Endodermal cell (in vitro differentiated cells): Measurements from ENCODE around the gene TMEM43. TPM values are rescaled to one million over a fixed set of nuclear protein-coding genes. Genes with fewer than 3 reads are reported as not detected.

Experiments
- DNase-seq: peaks from one replicate; pipeline ENCODE4 v3.0.0-alpha.2; 2017
- H3K27ac ChIP-seq: 2 replicates; pipeline ENCODE4 v1.5.1; 2013; ENCODE audit warnings: mild to moderate bottlenecking, low read depth, low read length, moderate library complexity
- H3K27me3 ChIP-seq: 2 replicates; pipeline ENCODE4 v1.6.1; 2013; ENCODE audit warnings: mild to moderate bottlenecking, low read length, moderate library complexity; ENCODE audit not compliant: insufficient read depth, control insufficient read depth, poor library complexity, severe bottlenecking
- H3K36me3 ChIP-seq: 2 replicates; pipeline ENCODE4 v1.7.0; 2013; ENCODE audit warnings: mild to moderate bottlenecking, low read length, moderate library complexity; ENCODE audit not compliant: control insufficient read depth, insufficient read depth
- H3K4me1 ChIP-seq: one replicate; pipeline ENCODE4 v1.7.0; 2013; ENCODE audit warnings: low read length; ENCODE audit not compliant: control insufficient read depth, insufficient read depth
- H3K4me3 ChIP-seq: 2 replicates; pipeline ENCODE4 v1.5.1; 2013; ENCODE audit warnings: mild to moderate bottlenecking, low read length, moderate library complexity
- H3K9ac ChIP-seq: 2 replicates; pipeline ENCODE4 v1.6.1; 2013; ENCODE audit warnings: mild to moderate bottlenecking, low read length, moderate library complexity; ENCODE audit not compliant: poor library complexity, severe bottlenecking; ENCODE audit errors: extremely low read depth
- H3K9me3 ChIP-seq: 2 replicates; pipeline ENCODE4 v1.6.1; 2013; ENCODE audit warnings: mild to moderate bottlenecking, low read length, moderate library complexity; ENCODE audit not compliant: control insufficient read depth
- H3K27ac Mint-ChIP-seq: 2 replicates; pipeline ENCODE4 v1.8.0; 2020; ENCODE audit warnings: mixed read lengths
- H3K27me3 Mint-ChIP-seq: 2 replicates; pipeline ENCODE4 v1.8.0; 2021; ENCODE audit warnings: mild to moderate bottlenecking, mixed read lengths; ENCODE audit not compliant: insufficient read depth
- H3K36me3 Mint-ChIP-seq: 2 replicates; pipeline ENCODE4 v1.8.0; 2020; ENCODE audit warnings: low read depth, mixed read lengths
- H3K4me1 Mint-ChIP-seq: 2 replicates; pipeline ENCODE4 v1.8.0; 2020; ENCODE audit warnings: mixed read lengths
- H3K4me3 Mint-ChIP-seq: 2 replicates; pipeline ENCODE4 v1.8.0; 2020; ENCODE audit warnings: mild to moderate bottlenecking, moderate library complexity, mixed read lengths
- H3K9me3 Mint-ChIP-seq: 2 replicates; pipeline ENCODE4 v1.8.0; 2020; ENCODE audit warnings: mild to moderate bottlenecking, mixed read lengths
- CTCF ChIP-seq: fragments of 200-600 bp; sonication (generic); conservative IDR thresholded peaks from 2 replicates; pipeline ENCODE4 v1.5.0; 2021; ENCODE audit warnings: antibody characterized with exemption, mild to moderate bottlenecking
- WGBS, 2 experiments: methylation state at CpG; one replicate each; pipeline versions ENCODE4 v1.1.5 to v1.1.7; 2013; ENCODE audit warnings: missing lambda C conversion rate in 2 of 2, mixed read lengths in 1 of 2; ENCODE audit not compliant: insufficient coverage in 1 of 2, insufficient read length in 1 of 2; 5-methylcytosine and 5-hydroxymethylcytosine counted together
- total RNA-seq, 2 donors: library from RNA; stranded (reverse); fragmentation: NEBNext Ultra II Directional in 1 of 2; extraction: Animal tissue kit (Norgen Biotek cat#: 25700) in 1 of 2; gene quantifications; 2 replicates in 1 of 2; 3 replicates in 1 of 2; pipeline ENCODE4 v1.2.1, GENCODE V29; 2021

TMEM43 gene
- total RNA-seq, 2 donors from 2014 or later: 28.9 to 39.3 TPM

GRCh38 chr3:14179114-14179465, 54.2 kb downstream of the TMEM43 start:
- peak overlapping the region; percentile 100 for H3K27ac Mint-ChIP-seq
- peaks cover 35% of the 10 kb centered on the region for H3K4me1 Mint-ChIP-seq
- H3K36me3 ChIP-seq: peaks cover 31% of the 10 kb centered on the region
- peak overlapping the region; percentile 89 for H3K4me3 ChIP-seq
- no peaks in the 10 kb centered on the region for H3K9me3 ChIP-seq
- peaks cover 23% of the 10 kb centered on the region for H3K36me3 Mint-ChIP-seq
- H3K4me1 ChIP-seq: no peaks in the 10 kb centered on the region
- peak overlapping the region; percentile 86 for H3K9ac ChIP-seq
- DNase-seq: no peak
- 7 to 13% methylated on average over 3 of the region's 3 CpGs for WGBS, 2 experiments
- H3K27me3 Mint-ChIP-seq: no peaks in the 10 kb centered on the region
- no peak for TF ChIP-seq CTCF
- H3K27ac ChIP-seq: no peak overlapping the region
- H3K27me3 ChIP-seq: no peaks in the 10 kb centered on the region
- no peaks in the 10 kb centered on the region for H3K9me3 Mint-ChIP-seq
- H3K4me3 Mint-ChIP-seq: peak overlapping the region; percentile 98

DNA sequence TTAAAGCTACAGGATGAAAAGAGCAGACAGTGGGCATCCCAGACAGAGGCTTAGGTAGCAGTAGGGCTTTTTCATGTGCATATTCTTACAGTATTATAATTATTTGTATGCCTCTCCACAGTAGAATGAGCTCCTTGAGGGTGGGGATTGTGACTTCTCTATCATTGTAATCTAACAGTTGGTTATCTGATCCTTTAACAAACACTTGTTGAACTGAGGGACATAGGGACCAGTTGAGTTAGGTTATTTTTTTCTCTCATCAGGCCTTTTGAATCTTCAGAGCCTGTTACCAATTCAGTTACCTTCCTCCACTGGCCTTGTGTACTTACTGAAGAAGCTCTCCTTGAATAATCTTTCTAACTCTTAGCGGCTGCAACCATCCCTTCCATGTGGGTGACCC, 54.9 kb downstream of the TMEM43 start:
- Histone ChIP-seq H3K27me3 (no peaks in the 10 kb centered on the region), H3K36me3 (peaks cover 32% of the 10 kb centered on the region), H3K27ac (no peak overlapping the region), H3K4me3 (peak overlapping the region; percentile 89), H3K9ac (peak overlapping the region; percentile 86), H3K9me3 (no peaks in the 10 kb centered on the region), H3K4me1 (no peaks in the 10 kb centered on the region)
- 100% methylated on average over 1 of the region's 1 CpG; no CpG with 5 or more reads in 1 of the 2 experiments for WGBS, 2 experiments
- Mint-ChIP-seq H3K4me3 (peak overlapping the region; percentile 98), H3K27ac (peak overlapping the region; percentile 100), H3K27me3 (no peaks in the 10 kb centered on the region), H3K9me3 (no peaks in the 10 kb centered on the region), H3K36me3 (peaks cover 24% of the 10 kb centered on the region), H3K4me1 (peaks cover 34% of the 10 kb centered on the region)
- no peak for DNase-seq
- TF ChIP-seq CTCF: no peak

- no peak overlapping the region for H3K9ac ChIP-seq
- H3K36me3 ChIP-seq: peaks cover 36% of the 10 kb centered on the region
- no peaks in the 10 kb centered on the region for H3K27me3 ChIP-seq
- peaks cover 20% of the 10 kb centered on the region for H3K4me1 Mint-ChIP-seq
- peaks cover 35% of the 10 kb centered on the region for H3K36me3 Mint-ChIP-seq
- H3K9me3 Mint-ChIP-seq: no peaks in the 10 kb centered on the region
- H3K4me3 ChIP-seq: no peak overlapping the region
- DNase-seq: no peak
- no peaks in the 10 kb centered on the region for H3K27me3 Mint-ChIP-seq
- no peak overlapping the region for H3K4me3 Mint-ChIP-seq
- H3K4me1 ChIP-seq: no peaks in the 10 kb centered on the region
- WGBS, 2 experiments: 96% methylated on average over 3 of the region's 3 CpGs; no CpG with 5 or more reads in 1 of the 2 experiments
- no peaks in the 10 kb centered on the region for H3K9me3 ChIP-seq
- H3K27ac Mint-ChIP-seq: no peak overlapping the region
- TF ChIP-seq CTCF: no peak
- H3K27ac ChIP-seq: no peak overlapping the region
Measured at GRCh38 chr3:14181253-14181652, 56.4 kb downstream of the TMEM43 start.
